WTC11 (cell line): ENCODE measurements around the gene TNFRSF4.

Source experiments
- CTCF ChIP-seq: fragments of 200-600 bp; IDR thresholded peaks from 2 replicates; pipeline ENCODE4 v1.8.0; 2022; ENCODE audit warnings: antibody characterized with exemption
- E2F1 ChIP-seq: sonication (generic); formaldehyde crosslinking; IDR thresholded peaks from 2 replicates; pipeline ENCODE4 v1.8.0; 2022; ENCODE audit warnings: mild to moderate bottlenecking, missing genetic modification reagents
- FOXP4 ChIP-seq: sonication (generic); formaldehyde crosslinking; IDR thresholded peaks from 2 replicates; pipeline ENCODE4 v1.8.0; 2022; ENCODE audit warnings: mild to moderate bottlenecking, missing genetic modification reagents
- MAX ChIP-seq: sonication (generic); formaldehyde crosslinking; IDR thresholded peaks from 2 replicates; pipeline ENCODE4 v1.8.0; 2022; ENCODE audit warnings: mild to moderate bottlenecking, missing genetic modification reagents
- NR3C1 ChIP-seq: sonication (generic); formaldehyde crosslinking; conservative IDR thresholded peaks from 2 replicates; pipeline ENCODE4 v1.8.1; 2023; ENCODE audit warnings: low read depth, mild to moderate bottlenecking, missing genetic modification reagents

- TF ChIP-seq CTCF: no peak
- TF ChIP-seq NR3C1 (CRISPR knock-in tag): no peak
- TF ChIP-seq E2F1 (CRISPR knock-in tag): 0 out of 2 replicates have a peak, but pooled peaks have one; percentile 22
- no peak for TF ChIP-seq MAX
- TF ChIP-seq FOXP4 (CRISPR knock-in tag): no peak
Measured at GRCh38 chr1:1236176-1236763, 22.3 kb upstream of the TNFRSF4 start.
